ENCODE measurements around the gene NKAIN4.

The NKAIN4 gene

GRCh38 chr20:63274381-63275228 lies 20.3 kb upstream of the NKAIN4 start:
- Mint-ChIP-seq H3K27me3 (ENCODE audit: low read depth) (no peaks in the 10 kb centered on the region), H3K27ac (peak overlapping the region in 1 of 3 experiments; percentile 46), H3K4me3 (peak overlapping the region; percentile 70 to 85 (median 81)), H3K36me3 (ENCODE audit: low read depth) (peaks cover 7% of the 10 kb centered on the region), H3K4me1 (peaks cover 35% of the 10 kb centered on the region), H3K9me3 (no peaks in the 10 kb centered on the region)
- TF ChIP-seq, protein P1, sequence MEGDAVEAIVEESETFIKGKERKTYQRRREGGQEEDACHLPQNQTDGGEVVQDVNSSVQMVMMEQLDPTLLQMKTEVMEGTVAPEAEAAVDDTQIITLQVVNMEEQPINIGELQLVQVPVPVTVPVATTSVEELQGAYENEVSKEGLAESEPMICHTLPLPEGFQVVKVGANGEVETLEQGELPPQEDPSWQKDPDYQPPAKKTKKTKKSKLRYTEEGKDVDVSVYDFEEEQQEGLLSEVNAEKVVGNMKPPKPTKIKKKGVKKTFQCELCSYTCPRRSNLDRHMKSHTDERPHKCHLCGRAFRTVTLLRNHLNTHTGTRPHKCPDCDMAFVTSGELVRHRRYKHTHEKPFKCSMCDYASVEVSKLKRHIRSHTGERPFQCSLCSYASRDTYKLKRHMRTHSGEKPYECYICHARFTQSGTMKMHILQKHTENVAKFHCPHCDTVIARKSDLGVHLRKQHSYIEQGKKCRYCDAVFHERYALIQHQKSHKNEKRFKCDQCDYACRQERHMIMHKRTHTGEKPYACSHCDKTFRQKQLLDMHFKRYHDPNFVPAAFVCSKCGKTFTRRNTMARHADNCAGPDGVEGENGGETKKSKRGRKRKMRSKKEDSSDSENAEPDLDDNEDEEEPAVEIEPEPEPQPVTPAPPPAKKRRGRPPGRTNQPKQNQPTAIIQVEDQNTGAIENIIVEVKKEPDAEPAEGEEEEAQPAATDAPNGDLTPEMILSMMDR (IDR thresholded peaks at IDR 0.05; ENCODE audit: unreplicated experiment in 3 of 3): no peak

- Mint-ChIP-seq H3K27me3 (ENCODE audit: low read depth) (no peaks in the 10 kb centered on the region), H3K27ac (peak overlapping the region; percentile 46 to 91 (median 80)), H3K4me3 (peak overlapping the region; percentile 89 to 99 (median 95)), H3K36me3 (ENCODE audit: low read depth) (peaks cover 4% of the 10 kb centered on the region), H3K4me1 (peaks cover 42% of the 10 kb centered on the region), H3K9me3 (no peaks in the 10 kb centered on the region)
- TF ChIP-seq, protein P1 (IDR thresholded peaks at IDR 0.05; ENCODE audit: unreplicated experiment in 3 of 3): no peak
Observed at GRCh38 chr20:63273635-63274380, 19.5 kb upstream of the NKAIN4 start.

DNA sequence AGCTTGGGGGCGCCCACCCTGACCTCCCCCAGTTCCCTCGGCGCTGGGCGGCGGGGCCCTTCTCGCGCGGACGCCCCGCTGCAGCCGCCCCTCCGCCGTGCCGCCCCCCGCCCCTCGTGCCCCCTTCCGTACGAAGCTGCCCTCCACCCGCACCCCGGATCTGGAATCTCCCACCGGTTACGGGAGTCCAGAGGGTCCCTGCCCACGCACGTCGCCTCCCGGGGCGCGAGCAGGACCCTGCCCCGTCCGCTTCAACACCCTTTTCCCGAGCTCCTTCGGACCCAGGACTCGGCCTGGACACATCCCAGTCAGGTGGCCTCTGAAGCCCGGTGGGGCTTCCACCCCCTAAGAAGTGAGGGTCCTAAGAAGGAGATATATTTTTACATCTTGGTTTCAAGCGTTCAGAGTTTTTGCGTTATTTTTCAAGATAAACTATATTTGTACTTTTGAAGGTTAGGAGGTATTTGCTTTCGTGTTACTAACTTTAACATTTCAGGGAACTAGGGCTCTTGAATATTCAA lies 18.9 kb upstream of the NKAIN4 start:
- Mint-ChIP-seq H3K36me3 (ENCODE audit: low read depth) (peaks cover 4% of the 10 kb centered on the region), H3K27ac (peak overlapping the region; percentile 46 to 91 (median 80)), H3K4me1 (peaks cover 49% of the 10 kb centered on the region), H3K9me3 (no peaks in the 10 kb centered on the region), H3K27me3 (ENCODE audit: low read depth) (no peaks in the 10 kb centered on the region), H3K4me3 (peak overlapping the region; percentile 89 to 99 (median 95))
- TF ChIP-seq, protein P1 (IDR thresholded peaks at IDR 0.05; ENCODE audit: unreplicated experiment in 3 of 3): no peak

- TF ChIP-seq, protein P1 (IDR thresholded peaks at IDR 0.05; ENCODE audit: unreplicated experiment in 3 of 3): no peak
- Mint-ChIP-seq H3K4me1 (peaks cover 57% of the 10 kb centered on the region), H3K27me3 (ENCODE audit: low read depth) (no peaks in the 10 kb centered on the region), H3K36me3 (ENCODE audit: low read depth) (peaks cover 1% of the 10 kb centered on the region), H3K4me3 (peak within 1 kb of the TSS; percentile 89 to 99 (median 95)), H3K27ac (peak within 1 kb of the TSS; percentile 47 to 91 (median 86)), H3K9me3 (no peaks in the 10 kb centered on the region)
Observed at GRCh38 chr20:63272105-63273058, 18.1 kb upstream of the NKAIN4 start, which contains the start of gene ARFGAP1. Gene ARFGAP1 (plus strand): TSS chr20:63272813. CDS start chr20:63275581, 2,768 bp downstream.

GRCh38 chr20:63270606-63271325 lies 16.5 kb upstream of the NKAIN4 start:
- Mint-ChIP-seq H3K27me3 (ENCODE audit: low read depth) (no peaks in the 10 kb centered on the region), H3K27ac (peak overlapping the region; percentile 9 to 86 (median 25)), H3K36me3 (ENCODE audit: low read depth) (no peaks in the 10 kb centered on the region), H3K4me1 (peaks cover 71% of the 10 kb centered on the region), H3K9me3 (no peaks in the 10 kb centered on the region), H3K4me3 (peak overlapping the region; percentile 82 to 93 (median 93))
- TF ChIP-seq, protein P1 (IDR thresholded peaks at IDR 0.05; ENCODE audit: unreplicated experiment in 3 of 3): no peak
